ENCODE measurements around the gene SERTM2.

GRCh38 chrX:111483881-111484280 lies 27.6 kb upstream of the SERTM2 start:
- TF ChIP-seq CTCF (IDR thresholded peaks at IDR 0.05): no peak
- TF ChIP-seq EZH2 (IDR thresholded peaks at IDR 0.05): no peak
